Kidney (tissue), 14 donors: ENCODE results near the gene INSRR. TPM values are rescaled to one million over a fixed set of nuclear protein-coding genes. Genes with fewer than 3 reads are reported as not detected.

Experiments used
- DNase-seq, 5 donors: peaks; one replicate each; pipeline ENCODE4 v3.0.0-alpha.2; 2013 to 2020
- FAIRE-seq: peaks from 2 replicates; lab custom pipeline; 2012; peaks lifted over from hg19 to GRCh38; lab: Jason Lieb, UNC
- H3K27ac ChIP-seq, 2 donors: one replicate each; pipeline ENCODE4 v1.7.0; 2013; ENCODE audit warnings: low read depth in 2 of 2, low read length in 2 of 2, inconsistent platforms in 1 of 2
- H3K27me3 ChIP-seq: one replicate; pipeline ENCODE4 v1.7.1; 2013; ENCODE audit warnings: low read length, inconsistent platforms; ENCODE audit not compliant: control insufficient read depth, insufficient read depth
- H3K36me3 ChIP-seq, 3 donors: one replicate each; pipeline versions ENCODE4 v1.7.0 to v1.7.1; 2013; ENCODE audit warnings: low read length in 3 of 3, control low read depth in 1 of 3, inconsistent platforms in 1 of 3; ENCODE audit not compliant: insufficient read depth in 3 of 3, control insufficient read depth in 2 of 3
- H3K4me1 ChIP-seq, 3 donors: one replicate each; pipeline versions ENCODE4 v1.7.0 to v1.7.1; 2013; ENCODE audit warnings: low read length in 3 of 3, inconsistent platforms in 1 of 3, low read depth in 1 of 3; ENCODE audit not compliant: control insufficient read depth in 2 of 3, insufficient read depth in 2 of 3
- H3K4me3 ChIP-seq, 3 donors: one replicate each; pipeline versions ENCODE4 v1.7.0 to v1.8.1; 2013; ENCODE audit warnings: low read length in 3 of 3, control low read depth in 1 of 3, inconsistent platforms in 1 of 3
- H3K9ac ChIP-seq, 3 donors: one replicate each; pipeline versions ENCODE4 v1.7.0 to v1.7.1; 2013; ENCODE audit warnings: low read length in 3 of 3, control low read depth in 1 of 3, inconsistent platforms in 1 of 3
- H3K9me3 ChIP-seq, 3 donors: one replicate each; pipeline versions ENCODE4 v1.7.0 to v1.7.1; 2013; ENCODE audit warnings: low read length in 3 of 3, control low read depth in 1 of 3, inconsistent platforms in 1 of 3; ENCODE audit not compliant: control insufficient read depth in 2 of 3, insufficient read depth in 1 of 3
- CTCF ChIP-seq: IDR thresholded peaks from 3 replicates; pipeline ENCODE4 v1.5.1; 2012; ENCODE audit warnings: mild to moderate bottlenecking, moderate library complexity, borderline replicate concordance; ENCODE audit not compliant: insufficient read depth; ENCODE audit errors: extremely low read depth
- intact Hi-C: fragments of 100-400 bp; cut with DNase I; formaldehyde crosslinking; loops from one replicate; pipeline ENCODE4 v1.11.1; 2022
- polyA plus RNA-seq: library from polyadenylated mRNA; stranded (reverse); fragments of 350-450 nt; fragmentation: Illumina TruSeq; extraction: RNeasy Lipid Tissue Mini Kit (QIAGEN cat#74804); gene quantifications from one replicate; pipeline ENCODE4 v1.2.3, GENCODE V29; 2014; ENCODE audit warnings: low read depth, low replicate concordance; ENCODE audit not compliant: insufficient read depth
- total RNA-seq: library from RNA; stranded (reverse); fragmentation: NEBNext Ultra II Directional; extraction: Animal tissue kit (Norgen Biotek cat#: 25700); gene quantifications from one replicate; pipeline ENCODE4 v1.2.1, GENCODE V29; 2021
- donor health status: control.
- donor health status: control.
- donor health status: control.
- donor health status: control.
- donor health status: control.
- donor health status: DM: yes; HTN: yes; CAD: no.
- donor health status: Normal renal cell carcinoma (clear cell type).

Gene INSRR
- total and polyA plus RNA-seq, 2 donors from 2014 or later: 0.35 to 2.4 TPM

- no peaks in the 10 kb centered on the region for H3K9me3 ChIP-seq
- H3K4me3 ChIP-seq: peak overlapping the region in 2 of 3 donors; percentile 4 to 21
- H3K27ac ChIP-seq: peak overlapping the region; percentile 63 to 88
- intact Hi-C loops: no loop called here
- H3K9ac ChIP-seq: no peak overlapping the region
- no peak for TF ChIP-seq CTCF
- H3K4me1 ChIP-seq: peaks cover 0 to 31% (median 4%) of the 10 kb centered on the region in 3 donors
- H3K27me3 ChIP-seq: no peaks in the 10 kb centered on the region
- DNase-seq: peak; percentile 78 to 93 (median 80)
- H3K36me3 ChIP-seq: no peaks in the 10 kb centered on the region
- FAIRE-seq: no peak
Observed at GRCh38 chr1:156898161-156898566, 39.2 kb upstream of the INSRR start.

- Histone ChIP-seq H3K27me3 (no peaks in the 10 kb centered on the region), H3K9me3 (no peaks in the 10 kb centered on the region), H3K27ac (peak overlapping the region; percentile 63 to 88), H3K4me1 (peaks cover 0 to 27% (median 4%) of the 10 kb centered on the region in 3 donors), H3K4me3 (peak overlapping the region in 1 of 3 donors; percentile 21), H3K9ac (no peak overlapping the region), H3K36me3 (no peaks in the 10 kb centered on the region)
- FAIRE-seq (no peak), DNase-seq (peak in 1 of 5 donors; percentile 55)
- TF ChIP-seq CTCF: no peak
- intact Hi-C loops: no loop called here
Observed at GRCh38 chr1:156897078-156897825, 38.3 kb upstream of the INSRR start.

- DNase-seq: peak in 1 of 5 donors; percentile 85
Observed at GRCh38 chr1:156896490-156897033, 37.6 kb upstream of the INSRR start.

More at GRCh38 chr1:156896490-156897033, 37.6 kb upstream of the INSRR start:
- Histone ChIP-seq H3K27me3 (no peaks in the 10 kb centered on the region), H3K27ac (peak overlapping the region; percentile 63 to 88), H3K36me3 (no peaks in the 10 kb centered on the region), H3K4me3 (no peak overlapping the region), H3K9ac (no peak overlapping the region), H3K9me3 (no peaks in the 10 kb centered on the region), H3K4me1 (peaks cover 0 to 25% (median 4%) of the 10 kb centered on the region in 3 donors)
- intact Hi-C loops: no loop called here
- no peak for TF ChIP-seq CTCF
- FAIRE-seq: no peak
